ENCODE data around the gene MLLT10.

Gene MLLT10

DNA sequence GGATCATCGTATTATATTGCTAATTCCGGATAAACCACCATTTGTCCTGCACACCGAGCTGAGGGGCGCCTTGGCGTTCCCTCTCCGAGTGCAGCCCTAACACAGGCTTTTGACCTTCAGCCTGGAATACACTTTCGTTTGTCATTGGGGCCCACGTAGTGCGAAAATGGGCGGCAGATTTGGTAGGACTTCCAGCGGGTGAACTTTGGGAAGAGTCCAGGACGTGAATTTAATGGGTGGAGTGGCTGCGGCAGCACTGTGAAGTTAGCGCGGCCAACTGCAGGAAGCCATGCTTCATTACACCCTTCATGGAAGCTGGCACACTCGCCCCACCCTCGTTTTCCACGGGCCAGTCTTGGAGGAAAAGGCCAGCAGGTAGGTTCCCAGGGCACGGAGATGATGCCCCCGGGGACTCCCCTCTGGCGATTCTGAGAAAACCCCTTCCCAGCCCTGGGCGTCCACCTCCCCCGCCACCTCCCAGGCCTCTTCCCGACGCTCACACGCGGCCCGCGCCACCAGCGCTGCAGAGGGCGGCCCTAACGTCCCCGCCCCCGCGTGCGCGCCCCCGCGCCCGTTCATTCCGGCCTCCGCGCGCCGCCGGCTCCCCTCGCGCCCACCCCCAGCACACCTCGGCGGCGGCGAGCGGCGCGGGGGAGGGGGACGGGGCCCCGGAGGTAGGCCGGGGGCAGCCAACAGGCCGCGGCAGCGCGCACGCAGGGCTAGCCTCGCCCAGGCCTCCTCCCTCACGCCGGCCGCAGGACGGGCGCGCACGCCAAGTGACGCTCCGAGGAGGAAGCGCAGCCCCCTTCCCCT lies at the start of gene MLLT10:
TSS of gene MLLT10 (plus strand) at position 766 of the 813 bp plus-strand sequence. CDS start 413 bp downstream, outside the sequence.
- TF ChIP-seq PPARA (CRISPR knock-in tag; IDR thresholded peaks at IDR 0.05; ENCODE audit: borderline replicate concordance) (0 out of 2 replicates have a peak, but pooled peaks have one; percentile 71), TCF4 (CRISPR knock-in tag; IDR thresholded peaks at IDR 0.05; ENCODE audit: borderline replicate concordance) (no peak), TOX (CRISPR knock-in tag; IDR thresholded peaks at IDR 0.05; ENCODE audit: borderline replicate concordance) (no peak), CSRNP3 (CRISPR knock-in tag; IDR thresholded peaks at IDR 0.05) (no peak), SNAI2 (CRISPR knock-in tag; IDR thresholded peaks at IDR 0.05) (peak; percentile 82; the same call in 1 of the 2 replicates), ISL1 (CRISPR knock-in tag; IDR thresholded peaks at IDR 0.05) (no peak), RARB (CRISPR knock-in tag; IDR thresholded peaks at IDR 0.05) (no peak), BACH2 (CRISPR knock-in tag; IDR thresholded peaks at IDR 0.05; ENCODE audit: borderline replicate concordance) (no peak), ARNTL (CRISPR knock-in tag; IDR thresholded peaks at IDR 0.05; ENCODE audit: borderline replicate concordance, low read depth) (no peak), ZNF70 (CRISPR knock-in tag; IDR thresholded peaks at IDR 0.05) (no peak), ZFP3 (CRISPR knock-in tag; IDR thresholded peaks at IDR 0.05) (peak; percentile 43; the same call in 1 of the 2 replicates), TSHZ2 (CRISPR knock-in tag; IDR thresholded peaks at IDR 0.05) (peak; percentile 97), CSDC2 (CRISPR knock-in tag; IDR thresholded peaks at IDR 0.05) (peak; percentile 95; the same call in 1 of the 2 replicates), ZC3H10 (CRISPR knock-in tag; IDR thresholded peaks at IDR 0.05) (no peak), CREB5 (CRISPR knock-in tag; IDR thresholded peaks at IDR 0.05; ENCODE audit: low read depth) (no peak), ESRRG (CRISPR knock-in tag; IDR thresholded peaks at IDR 0.05) (0 out of 2 replicates have a peak, but pooled peaks have one; percentile 11), ZNF565 (CRISPR knock-in tag; conservative IDR thresholded peaks at IDR 0.05; ENCODE audit: low read depth) (no peak), ZNF8 (CRISPR knock-in tag; IDR thresholded peaks at IDR 0.05) (no peak)
- TF ChIP-seq, protein P1, sequence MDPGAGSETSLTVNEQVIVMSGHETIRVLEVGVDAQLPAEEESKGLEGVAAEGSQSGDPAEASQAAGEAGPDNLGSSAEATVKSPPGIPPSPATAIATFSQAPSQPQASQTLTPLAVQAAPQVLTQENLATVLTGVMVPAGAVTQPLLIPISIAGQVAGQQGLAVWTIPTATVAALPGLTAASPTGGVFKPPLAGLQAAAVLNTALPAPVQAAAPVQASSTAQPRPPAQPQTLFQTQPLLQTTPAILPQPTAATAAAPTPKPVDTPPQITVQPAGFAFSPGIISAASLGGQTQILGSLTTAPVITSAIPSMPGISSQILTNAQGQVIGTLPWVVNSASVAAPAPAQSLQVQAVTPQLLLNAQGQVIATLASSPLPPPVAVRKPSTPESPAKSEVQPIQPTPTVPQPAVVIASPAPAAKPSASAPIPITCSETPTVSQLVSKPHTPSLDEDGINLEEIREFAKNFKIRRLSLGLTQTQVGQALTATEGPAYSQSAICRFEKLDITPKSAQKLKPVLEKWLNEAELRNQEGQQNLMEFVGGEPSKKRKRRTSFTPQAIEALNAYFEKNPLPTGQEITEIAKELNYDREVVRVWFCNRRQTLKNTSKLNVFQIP (CRISPR knock-in tag; IDR thresholded peaks at IDR 0.05; ENCODE audit: borderline replicate concordance, low read depth): no peak
- TF ChIP-seq, protein P2, sequence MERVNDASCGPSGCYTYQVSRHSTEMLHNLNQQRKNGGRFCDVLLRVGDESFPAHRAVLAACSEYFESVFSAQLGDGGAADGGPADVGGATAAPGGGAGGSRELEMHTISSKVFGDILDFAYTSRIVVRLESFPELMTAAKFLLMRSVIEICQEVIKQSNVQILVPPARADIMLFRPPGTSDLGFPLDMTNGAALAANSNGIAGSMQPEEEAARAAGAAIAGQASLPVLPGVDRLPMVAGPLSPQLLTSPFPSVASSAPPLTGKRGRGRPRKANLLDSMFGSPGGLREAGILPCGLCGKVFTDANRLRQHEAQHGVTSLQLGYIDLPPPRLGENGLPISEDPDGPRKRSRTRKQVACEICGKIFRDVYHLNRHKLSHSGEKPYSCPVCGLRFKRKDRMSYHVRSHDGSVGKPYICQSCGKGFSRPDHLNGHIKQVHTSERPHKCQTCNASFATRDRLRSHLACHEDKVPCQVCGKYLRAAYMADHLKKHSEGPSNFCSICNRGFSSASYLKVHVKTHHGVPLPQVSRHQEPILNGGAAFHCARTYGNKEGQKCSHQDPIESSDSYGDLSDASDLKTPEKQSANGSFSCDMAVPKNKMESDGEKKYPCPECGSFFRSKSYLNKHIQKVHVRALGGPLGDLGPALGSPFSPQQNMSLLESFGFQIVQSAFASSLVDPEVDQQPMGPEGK (CRISPR knock-in tag; IDR thresholded peaks at IDR 0.05; ENCODE audit: borderline replicate concordance): no peak
- ATAC-seq: peak; percentile 79

- ATAC-seq: no peak
- TF ChIP-seq TOX (CRISPR knock-in tag; IDR thresholded peaks at IDR 0.05; ENCODE audit: borderline replicate concordance) (no peak), ESRRG (CRISPR knock-in tag; IDR thresholded peaks at IDR 0.05) (no peak), ARNTL (CRISPR knock-in tag; IDR thresholded peaks at IDR 0.05; ENCODE audit: borderline replicate concordance, low read depth) (no peak), CSDC2 (CRISPR knock-in tag; IDR thresholded peaks at IDR 0.05) (no peak), OSR1 (CRISPR knock-in tag; IDR thresholded peaks at IDR 0.05) (no peak), ZNF8 (CRISPR knock-in tag; IDR thresholded peaks at IDR 0.05) (no peak), BACH2 (CRISPR knock-in tag; IDR thresholded peaks at IDR 0.05; ENCODE audit: borderline replicate concordance) (no peak), ZNF70 (CRISPR knock-in tag; IDR thresholded peaks at IDR 0.05) (no peak), CSRNP3 (CRISPR knock-in tag; IDR thresholded peaks at IDR 0.05) (no peak), GLIS3 (CRISPR knock-in tag; IDR thresholded peaks at IDR 0.05) (no peak), SNAI2 (CRISPR knock-in tag; IDR thresholded peaks at IDR 0.05) (no peak)
- TF ChIP-seq, protein P1 (CRISPR knock-in tag; IDR thresholded peaks at IDR 0.05; ENCODE audit: borderline replicate concordance, low read depth): no peak
Measured at GRCh38 chr10:21487416-21488180, 46.4 kb upstream of the MLLT10 start.
